Suprapubic skin (tissue), 4 donors: ENCODE results near the gene PACSIN2. TPM values are rescaled to one million over a fixed set of nuclear protein-coding genes. Genes with fewer than 3 reads are reported as not detected.

ENCODE experiments used
- DNase-seq, 2 donors: peaks; one replicate each; pipeline ENCODE4 v3.0.0-alpha.2; 2019; ENCODE audit warnings: low spot score in 2 of 2
- H3K27ac ChIP-seq: fragments of 200-600 bp; sonication (generic); one replicate; pipeline ENCODE4 v1.5.1; 2019
- H3K27me3 ChIP-seq: fragments of 200-600 bp; sonication (generic); one replicate; pipeline ENCODE4 v1.5.1; 2019
- H3K36me3 ChIP-seq: fragments of 200-600 bp; sonication (generic); one replicate; pipeline ENCODE4 v1.5.1; 2019
- H3K4me1 ChIP-seq: fragments of 200-600 bp; sonication (generic); one replicate; pipeline ENCODE4 v1.5.1; 2019
- H3K4me3 ChIP-seq: fragments of 200-600 bp; sonication (generic); one replicate; pipeline ENCODE4 v1.5.1; 2019; ENCODE audit warnings: mild to moderate bottlenecking
- H3K9me3 ChIP-seq: fragments of 200-600 bp; sonication (generic); one replicate; pipeline ENCODE4 v1.5.1; 2019
- EP300 ChIP-seq: sonication (generic); formaldehyde crosslinking; IDR thresholded peaks from one replicate; pipeline ENCODE4 v1.6.1; 2017; ENCODE audit warnings: antibody characterized with exemption
- POLR2A ChIP-seq, 2 donors: fragments of 450-650 bp; IDR thresholded peaks; one replicate each; pipeline ENCODE4 v1.6.1; 2017; ENCODE audit warnings: antibody characterized with exemption in 2 of 2, mild to moderate bottlenecking in 2 of 2, moderate library complexity in 2 of 2
- POLR2AphosphoS5 ChIP-seq, 3 donors: sonication (generic); formaldehyde crosslinking; IDR thresholded peaks; one replicate each; pipeline ENCODE4 v1.6.1; 2017; ENCODE audit warnings: antibody characterized with exemption in 3 of 3
- WGBS: methylation state at CpG from one replicate; pipeline ENCODE4 v1.1.5; 2018; 5-methylcytosine and 5-hydroxymethylcytosine counted together
- total RNA-seq, 4 donors: library from RNA; depleted of rRNA; stranded (reverse); fragments of >200 nt; gene quantifications; one replicate each; pipeline ENCODE4 v1.1.0, GENCODE V29; 2016
- TF ChIP-seq, protein P1 (sequence below), 2 donors: fragments of 200-600 bp in 1 of 2; fragments of 450-650 bp in 1 of 2; sonication (generic) in 1 of 2; IDR thresholded peaks; one replicate each; pipeline ENCODE4 v1.5.1; 2016 to 2019; ENCODE audit warnings: antibody characterized with exemption in 2 of 2, mild to moderate bottlenecking in 1 of 2, moderate library complexity in 1 of 2

Gene PACSIN2, protein sequence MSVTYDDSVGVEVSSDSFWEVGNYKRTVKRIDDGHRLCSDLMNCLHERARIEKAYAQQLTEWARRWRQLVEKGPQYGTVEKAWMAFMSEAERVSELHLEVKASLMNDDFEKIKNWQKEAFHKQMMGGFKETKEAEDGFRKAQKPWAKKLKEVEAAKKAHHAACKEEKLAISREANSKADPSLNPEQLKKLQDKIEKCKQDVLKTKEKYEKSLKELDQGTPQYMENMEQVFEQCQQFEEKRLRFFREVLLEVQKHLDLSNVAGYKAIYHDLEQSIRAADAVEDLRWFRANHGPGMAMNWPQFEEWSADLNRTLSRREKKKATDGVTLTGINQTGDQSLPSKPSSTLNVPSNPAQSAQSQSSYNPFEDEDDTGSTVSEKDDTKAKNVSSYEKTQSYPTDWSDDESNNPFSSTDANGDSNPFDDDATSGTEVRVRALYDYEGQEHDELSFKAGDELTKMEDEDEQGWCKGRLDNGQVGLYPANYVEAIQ
- 10 to 100 TPM; 38.9 to 74.8 (median 55.3) TPM for total RNA-seq

- Histone ChIP-seq H3K4me1 (peaks cover 46% of the 10 kb centered on the region), H3K27ac (peak within 1 kb of the TSS; percentile 86), H3K36me3 (no peaks in the 10 kb centered on the region), H3K4me3 (peak within 1 kb of the TSS; percentile 89), H3K9me3 (no peaks in the 10 kb centered on the region), H3K27me3 (no peaks in the 10 kb centered on the region)
- peak; percentile 100 for DNase-seq
- TF ChIP-seq EP300 (no peak), POLR2A (IDR thresholded peaks at IDR 0.05) (peak; percentile 73 to 97), POLR2AphosphoS5 (IDR thresholded peaks at IDR 0.05) (peak; percentile 79 to 92 (median 85))
- 0% methylated on average over 27 of the region's 85 CpGs for WGBS
Measured at GRCh38 chr22:43014869-43015676, at the start of gene PACSIN2. Gene PACSIN2, minus strand, starts transcription at chr22:43015149. Its CDS starts 103,069 bp downstream, at chr22:42912080.

- H3K9me3 ChIP-seq, result no peaks in the 10 kb centered on the region
- H3K27ac ChIP-seq, result no peak overlapping the region
- H3K4me1 ChIP-seq, result no peaks in the 10 kb centered on the region
- WGBS, result 84% methylated on average over 2 of the region's 5 CpGs
- no peak overlapping the region for H3K4me3 ChIP-seq
- no peaks in the 10 kb centered on the region for H3K27me3 ChIP-seq
- TF ChIP-seq EP300 (no peak), POLR2AphosphoS5 (IDR thresholded peaks at IDR 0.05) (no peak)
- TF ChIP-seq, protein P1, sequence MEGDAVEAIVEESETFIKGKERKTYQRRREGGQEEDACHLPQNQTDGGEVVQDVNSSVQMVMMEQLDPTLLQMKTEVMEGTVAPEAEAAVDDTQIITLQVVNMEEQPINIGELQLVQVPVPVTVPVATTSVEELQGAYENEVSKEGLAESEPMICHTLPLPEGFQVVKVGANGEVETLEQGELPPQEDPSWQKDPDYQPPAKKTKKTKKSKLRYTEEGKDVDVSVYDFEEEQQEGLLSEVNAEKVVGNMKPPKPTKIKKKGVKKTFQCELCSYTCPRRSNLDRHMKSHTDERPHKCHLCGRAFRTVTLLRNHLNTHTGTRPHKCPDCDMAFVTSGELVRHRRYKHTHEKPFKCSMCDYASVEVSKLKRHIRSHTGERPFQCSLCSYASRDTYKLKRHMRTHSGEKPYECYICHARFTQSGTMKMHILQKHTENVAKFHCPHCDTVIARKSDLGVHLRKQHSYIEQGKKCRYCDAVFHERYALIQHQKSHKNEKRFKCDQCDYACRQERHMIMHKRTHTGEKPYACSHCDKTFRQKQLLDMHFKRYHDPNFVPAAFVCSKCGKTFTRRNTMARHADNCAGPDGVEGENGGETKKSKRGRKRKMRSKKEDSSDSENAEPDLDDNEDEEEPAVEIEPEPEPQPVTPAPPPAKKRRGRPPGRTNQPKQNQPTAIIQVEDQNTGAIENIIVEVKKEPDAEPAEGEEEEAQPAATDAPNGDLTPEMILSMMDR (IDR thresholded peaks at IDR 0.05), result peak; percentile 24 to 56
- no peak for DNase-seq
- peaks cover 37% of the 10 kb centered on the region for H3K36me3 ChIP-seq
Measured at GRCh38 chr22:43060183-43060582, 45.2 kb upstream of the PACSIN2 start.

GRCh38 chr22:43057641-43058040 is 42.7 kb upstream of the PACSIN2 start:
- peaks cover 25% of the 10 kb centered on the region for H3K36me3 ChIP-seq
- 85% methylated on average over 7 of the region's 7 CpGs for WGBS
- DNase-seq, result no peak

GRCh38 chr22:43053176-43053575 is 38.2 kb upstream of the PACSIN2 start:
- TF ChIP-seq EP300, result no peak
- TF ChIP-seq POLR2AphosphoS5 (IDR thresholded peaks at IDR 0.05), result no peak
- TF ChIP-seq POLR2A (IDR thresholded peaks at IDR 0.05), result no peak
- TF ChIP-seq, protein P1 (IDR thresholded peaks at IDR 0.05), result no peak
- H3K27me3 ChIP-seq, result no peaks in the 10 kb centered on the region
- 98% methylated on average over 7 of the region's 7 CpGs for WGBS
- no peaks in the 10 kb centered on the region for H3K9me3 ChIP-seq
- no peaks in the 10 kb centered on the region for H3K4me1 ChIP-seq
- no peak for DNase-seq
- H3K4me3 ChIP-seq, result no peak overlapping the region
- no peak overlapping the region for H3K27ac ChIP-seq
- peaks cover 16% of the 10 kb centered on the region for H3K36me3 ChIP-seq

More at GRCh38 chr22:43057641-43058040, 42.7 kb upstream of the PACSIN2 start:
- no peak for TF ChIP-seq POLR2A (IDR thresholded peaks at IDR 0.05)
- TF ChIP-seq, protein P1 (IDR thresholded peaks at IDR 0.05), result no peak
- no peak for TF ChIP-seq EP300
- no peak for TF ChIP-seq POLR2AphosphoS5 (IDR thresholded peaks at IDR 0.05)
- H3K4me3 ChIP-seq, result no peak overlapping the region
- H3K27ac ChIP-seq, result no peak overlapping the region
- no peaks in the 10 kb centered on the region for H3K9me3 ChIP-seq
- H3K27me3 ChIP-seq, result no peaks in the 10 kb centered on the region
- H3K4me1 ChIP-seq, result no peaks in the 10 kb centered on the region

GRCh38 chr22:43050995-43051394 is 36.0 kb upstream of the PACSIN2 start:
- DNase-seq, result no peak
- no peaks in the 10 kb centered on the region for H3K27me3 ChIP-seq
- no peaks in the 10 kb centered on the region for H3K9me3 ChIP-seq
- H3K4me3 ChIP-seq, result no peak overlapping the region
- no peak for TF ChIP-seq POLR2A (IDR thresholded peaks at IDR 0.05)
- TF ChIP-seq, protein P1 (IDR thresholded peaks at IDR 0.05), result no peak
- H3K36me3 ChIP-seq, result peaks cover 16% of the 10 kb centered on the region
- H3K27ac ChIP-seq, result no peak overlapping the region
- 86% methylated on average over 10 of the region's 10 CpGs for WGBS
- no peaks in the 10 kb centered on the region for H3K4me1 ChIP-seq
